A549 (cell line): Measurements from ENCODE around the gene C11orf87. TPM values are rescaled to one million over a fixed set of nuclear protein-coding genes. Genes with fewer than 3 reads are reported as not detected.

Experiments used
- ATAC-seq, 2 experiments: fragments of 200-7000 bp in 1 of 2; fragments of >200 bp in 1 of 2; cut with Nextera tagmentation in 1 of 2; cut with Tn5 transposase in 1 of 2; 3 replicates each; pipeline versions ENCODE4 v1.8.0 to v1.9.1; 2018 to 2020; ENCODE audit warnings: mild to moderate bottlenecking in 1 of 2, moderate library complexity in 1 of 2
- CTCF ChIA-PET: fragments of 300-600 bp; sonication (Branson Sonifier 250); formaldehyde crosslinking; extraction: SDS; loops from one replicate; lab custom pipeline; 2021; ENCODE audit warnings: antibody characterized with exemption, inconsistent platforms; lab: Yijun Ruan, JAX
- POLR2A ChIA-PET: fragments of 350-600 bp; formaldehyde crosslinking; extraction: SDS; loops from one replicate; lab custom pipeline; 2021; ENCODE audit warnings: antibody characterized with exemption, inconsistent platforms; lab: Yijun Ruan, JAX
- DNase-seq, 2 experiments: peaks; one replicate each; pipeline versions ENCODE4 v3.0.0 to v3.0.0-alpha.2; 2011 to 2016; ENCODE audit warnings: low read depth in 1 of 2, low spot score in 1 of 2
- FAIRE-seq: peaks from 2 replicates; lab custom pipeline; 2011; peaks lifted over from hg19 to GRCh38; lab: Jason Lieb, UNC
- H3K27ac ChIP-seq, 2 experiments: fragments of >200 bp; sonication (Bioruptor Twin); formaldehyde crosslinking; 3 replicates each; pipeline ENCODE4 v1.5.1; 2016 to 2017
- H3K4me1 ChIP-seq: fragments of >200 bp; sonication (Bioruptor Twin); formaldehyde crosslinking; 3 replicates; pipeline ENCODE4 v1.6.1; 2016
- H3K4me2 ChIP-seq: fragments of >200 bp; sonication (Bioruptor Twin); formaldehyde crosslinking; 3 replicates; pipeline ENCODE4 v1.6.1; 2016
- H3K4me3 ChIP-seq: fragments of >200 bp; sonication (Bioruptor Twin); formaldehyde crosslinking; 3 replicates; pipeline ENCODE4 v1.5.1; 2016
- H3K9me3 ChIP-seq: fragments of >200 bp; sonication (Bioruptor Twin); formaldehyde crosslinking; 3 replicates; pipeline ENCODE4 v1.6.1; 2016
- CHD2 ChIP-seq: fragments of 150-350 bp; IDR thresholded peaks from 2 replicates; pipeline ENCODE4 v1.6.1; 2014; ENCODE audit warnings: low read length; ENCODE audit not compliant: partially characterized antibody
- CTCF ChIP-seq: fragments of >200 bp; sonication (Bioruptor Twin); formaldehyde crosslinking; IDR thresholded peaks from 3 replicates; pipeline ENCODE4 v1.5.1; 2016
- E2F6 ChIP-seq: IDR thresholded peaks from 2 replicates; pipeline ENCODE4 v1.6.1; 2012; ENCODE audit warnings: low read depth, borderline replicate concordance
- EHMT2 ChIP-seq: fragments of 200-600 bp; sonication (generic); IDR thresholded peaks from 2 replicates; pipeline ENCODE4 v1.6.1; 2016; ENCODE audit warnings: antibody characterized with exemption, low read depth, mild to moderate bottlenecking, moderate library complexity
- FOSB ChIP-seq: fragments of 250-450 bp; sonication (Bioruptor Pico); IDR thresholded peaks from 2 replicates; pipeline ENCODE4 v1.5.0; 2020; ENCODE audit warnings: mild to moderate bottlenecking, moderate library complexity
- FOSL2 ChIP-seq, 2 experiments: fragments of 450-650 bp in 1 of 2; fragments of >200 bp in 1 of 2; sonication (Bioruptor Twin) in 1 of 2; formaldehyde crosslinking; IDR thresholded peaks; 2 replicates each; pipeline versions ENCODE4 v1.5.0 to v1.6.1; 2016 to 2020; ENCODE audit warnings: mild to moderate bottlenecking in 1 of 2, moderate library complexity in 1 of 2
- FOXS1 ChIP-seq: fragments of 250-450 bp; sonication (Bioruptor Pico); IDR thresholded peaks from 2 replicates; pipeline ENCODE4 v1.5.0; 2020; ENCODE audit warnings: mild to moderate bottlenecking, moderate library complexity
- HDAC2 ChIP-seq: fragments of 200-600 bp; sonication (generic); IDR thresholded peaks from 2 replicates; pipeline ENCODE4 v1.6.1; 2016
- HEYL ChIP-seq: fragments of 250-450 bp; sonication (Bioruptor Pico); IDR thresholded peaks from 2 replicates; pipeline ENCODE4 v1.8.0; 2021; ENCODE audit warnings: mild to moderate bottlenecking, moderate library complexity
- HOXA7 ChIP-seq: fragments of 250-450 bp; sonication (Bioruptor Pico); IDR thresholded peaks from 2 replicates; pipeline ENCODE4 v1.5.0; 2020; ENCODE audit warnings: mild to moderate bottlenecking, moderate library complexity
- HOXB13 ChIP-seq: fragments of 250-450 bp; sonication (Bioruptor Pico); IDR thresholded peaks from 2 replicates; pipeline ENCODE4 v1.5.0; 2020; ENCODE audit warnings: low read depth, mild to moderate bottlenecking, moderate library complexity
- JUN ChIP-seq, 2 experiments: fragments of >200 bp; sonication (Bioruptor Twin); formaldehyde crosslinking; IDR thresholded peaks; 2 replicates in 1 of 2; 3 replicates in 1 of 2; pipeline ENCODE4 v1.6.1; 2016 to 2017
- JUNB ChIP-seq: fragments of >200 bp; sonication (Bioruptor Twin); formaldehyde crosslinking; IDR thresholded peaks from 2 replicates; pipeline ENCODE4 v1.6.1; 2016
- KDM1A ChIP-seq: fragments of 200-600 bp; sonication (generic); IDR thresholded peaks from 2 replicates; pipeline ENCODE4 v1.6.1; 2016; ENCODE audit warnings: low read depth, mild to moderate bottlenecking
- MAFK ChIP-seq: fragments of 450-650 bp; IDR thresholded peaks from 2 replicates; pipeline ENCODE4 v1.6.1; 2014; ENCODE audit not compliant: partially characterized antibody
- NFE2L2 ChIP-seq: fragments of 150-350 bp; conservative IDR thresholded peaks from 2 replicates; pipeline ENCODE4 v1.6.1; 2014; ENCODE audit warnings: low read length
- PBX3 ChIP-seq: IDR thresholded peaks from 2 replicates; pipeline ENCODE4 v1.6.1; 2012
- RAD21 ChIP-seq, 2 experiments: fragments of >200 bp in 1 of 2; sonication (Bioruptor Twin) in 1 of 2; formaldehyde crosslinking in 1 of 2; IDR thresholded peaks in 1 of 2; conservative IDR thresholded peaks in 1 of 2; 2 replicates in 1 of 2; 3 replicates in 1 of 2; pipeline ENCODE4 v1.6.1; 2012 to 2018; ENCODE audit warnings: inconsistent platforms in 1 of 2
- RCOR1 ChIP-seq: fragments of 150-350 bp; IDR thresholded peaks from 2 replicates; pipeline ENCODE4 v1.6.1; 2014; ENCODE audit warnings: antibody characterized with exemption, low read length, low read depth
- RNF2 ChIP-seq: fragments of 200-600 bp; sonication (generic); IDR thresholded peaks from 2 replicates; pipeline ENCODE4 v1.6.1; 2016; ENCODE audit warnings: low read depth, mild to moderate bottlenecking, antibody characterized with exemption, moderate library complexity, borderline replicate concordance
- SMC3 ChIP-seq: fragments of >200 bp; sonication (Bioruptor Twin); formaldehyde crosslinking; IDR thresholded peaks from 3 replicates; pipeline ENCODE4 v1.6.1; 2018; ENCODE audit warnings: inconsistent platforms
- ZSCAN20 ChIP-seq: fragments of 250-450 bp; sonication (Bioruptor Pico); IDR thresholded peaks from 2 replicates; pipeline ENCODE4 v1.8.0; 2022; ENCODE audit warnings: mild to moderate bottlenecking, moderate library complexity
- WGBS: methylation state at CpG from one replicate; pipeline ENCODE4 v1.1.6; 2017; ENCODE audit errors: missing lambda C conversion rate; 5-methylcytosine and 5-hydroxymethylcytosine counted together
- polyA plus RNA-seq, 4 experiments: library from polyadenylated mRNA; depleted of rRNA in 3 of 4; stranded (reverse); fragments of >200 nt; fragmentation: RNase III in 1 of 4; extraction: RNeasy Plus Mini Kit Qiagen cat#74134 plus additional on column Dnase treatment in 1 of 4; gene quantifications; 2 replicates in 3 of 4; 3 replicates in 1 of 4; pipeline ENCODE4 v1.2.3, GENCODE V29; 2011 to 2017

C11orf87 gene
- polyA plus RNA-seq, 2 of the 4 experiments (the other 2 are of a cell fraction), result 0.04 TPM; not detected in 1

- no peak overlapping the region for H3K27ac ChIP-seq
- CTCF ChIA-PET, result no interaction called here
- TF ChIP-seq MAFK (no peak), RNF2 (no peak), FOSL2 (IDR thresholded peaks at IDR 0.05) (no peak), FOSL2 (CRISPR knock-in tag; IDR thresholded peaks at IDR 0.05) (no peak), FOXS1 (CRISPR knock-in tag) (no peak), JUN (IDR thresholded peaks at IDR 0.05) (no peak), RAD21 (conservative IDR thresholded peaks at IDR 0.05 in 1 of 2, IDR thresholded peaks at IDR 0.05 in 1 of 2) (no peak), KDM1A (no peak), NFE2L2 (no peak), HDAC2 (no peak), RCOR1 (no peak)
- H3K4me1 ChIP-seq, result no peaks in the 10 kb centered on the region
- DNase-seq, result no peak
- no peak for ATAC-seq
- 71% methylated on average over 4 of the region's 4 CpGs for WGBS
- no peaks in the 10 kb centered on the region for H3K9me3 ChIP-seq
- H3K4me2 ChIP-seq, result no peak overlapping the region
- FAIRE-seq, result no peak
- POLR2A ChIA-PET, result no interaction called here
- H3K4me3 ChIP-seq, result no peak overlapping the region
Measured at GRCh38 chr11:109377039-109377742, 44.8 kb upstream of the C11orf87 start.

GRCh38 chr11:109378034-109378433 is 44.0 kb upstream of the C11orf87 start:
- no peak for TF ChIP-seq HOXA7
- no peak for TF ChIP-seq HOXB13 (CRISPR knock-in tag)
- TF ChIP-seq EHMT2, result no peak
- no peak for TF ChIP-seq HEYL (CRISPR knock-in tag)
- ChIA-PET POLR2A (no interaction called here), CTCF (no interaction called here)
- H3K27ac ChIP-seq, result no peak overlapping the region
- no peaks in the 10 kb centered on the region for H3K4me1 ChIP-seq
- FAIRE-seq (no peak), ATAC-seq (no peak), DNase-seq (no peak)
- H3K4me3 ChIP-seq, result no peak overlapping the region
- H3K9me3 ChIP-seq, result no peaks in the 10 kb centered on the region
- H3K4me2 ChIP-seq, result no peak overlapping the region

GRCh38 chr11:109383306-109383705 is 38.7 kb upstream of the C11orf87 start:
- TF ChIP-seq HOXB13 (CRISPR knock-in tag), result no peak
- TF ChIP-seq RNF2, result no peak
- TF ChIP-seq E2F6, result no peak
- no peak for TF ChIP-seq SMC3
- TF ChIP-seq EHMT2, result no peak
- TF ChIP-seq RAD21 (conservative IDR thresholded peaks at IDR 0.05 in 1 of 2, IDR thresholded peaks at IDR 0.05 in 1 of 2), result no peak
- no peak for TF ChIP-seq ZSCAN20 (CRISPR knock-in tag)
- TF ChIP-seq, all 56 proteins: peak for 0
- H3K9me3 ChIP-seq, result no peaks in the 10 kb centered on the region
- no peaks in the 10 kb centered on the region for H3K4me1 ChIP-seq
- 19% methylated on average over 1 of the region's 1 CpG for WGBS
- ChIA-PET POLR2A (no interaction called here), CTCF (interaction anchor here (0.6 kb wide), 2 partner anchors 580 to 677 kb away, joined by 3 read pairs; no protein-coding TSS in a partner anchor)
- no peak overlapping the region for H3K4me2 ChIP-seq
- DNase-seq (no peak), FAIRE-seq (no peak), ATAC-seq (no peak)
- no peak overlapping the region for H3K4me3 ChIP-seq
- no peak overlapping the region for H3K27ac ChIP-seq

- Histone ChIP-seq H3K27ac (no peak overlapping the region), H3K9me3 (no peaks in the 10 kb centered on the region), H3K4me3 (no peak overlapping the region), H3K4me2 (no peak overlapping the region), H3K4me1 (no peaks in the 10 kb centered on the region)
- no peak for ATAC-seq
- no peak for FAIRE-seq
- WGBS, result 8% methylated on average over 1 of the region's 1 CpG
- ChIA-PET POLR2A (no interaction called here), CTCF (no interaction called here)
- TF ChIP-seq JUNB (no peak), CTCF (no peak), HDAC2 (no peak), CHD2 (no peak), FOSB (no peak), PBX3 (no peak)
- no peak for DNase-seq
Measured at GRCh38 chr11:109384873-109385272, 37.1 kb upstream of the C11orf87 start.
